Ovary (tissue), 3 donors: Measurements from ENCODE around the gene ARSG.

Experiments
- EP300 ChIP-seq: sonication (generic); formaldehyde crosslinking; IDR thresholded peaks from one replicate; pipeline ENCODE4 v1.6.1; 2017; ENCODE audit warnings: antibody characterized with exemption
- POLR2A ChIP-seq: fragments of 450-650 bp; IDR thresholded peaks from one replicate; pipeline ENCODE4 v1.6.1; 2017; ENCODE audit warnings: antibody characterized with exemption, mild to moderate bottlenecking, moderate library complexity
- TF ChIP-seq, protein P1 (sequence below), 3 donors: fragments of 450-650 bp in 2 of 3; fragments of 200-600 bp in 1 of 3; IDR thresholded peaks; one replicate each; pipeline versions ENCODE4 v1.5.1 to v1.8.0; 2016 to 2022; ENCODE audit warnings: antibody characterized with exemption in 3 of 3, mild to moderate bottlenecking in 1 of 3
- donor health status: DM: no; HTN: no; CAD: no.

DNA sequence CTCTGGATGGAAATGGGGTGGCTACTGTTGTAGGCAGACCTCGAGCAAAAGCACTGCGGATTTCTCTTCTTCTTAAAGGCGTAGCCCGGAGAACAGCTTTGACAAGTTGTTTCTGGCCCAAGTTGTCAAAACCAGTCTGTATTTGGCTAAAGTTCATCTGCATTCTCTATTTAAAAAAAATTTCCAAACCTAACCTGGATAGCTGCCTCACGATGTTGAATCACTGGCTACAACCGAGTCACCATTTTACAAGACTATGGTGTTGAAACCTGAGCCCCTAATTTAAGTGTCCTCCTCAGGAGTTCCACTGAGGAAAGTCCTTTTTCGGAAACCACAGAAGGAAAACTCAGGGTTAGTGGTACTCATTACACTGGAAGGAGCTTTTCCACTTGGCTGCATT lies 1.8 kb upstream of the ARSG start:
- TF ChIP-seq, protein P1, sequence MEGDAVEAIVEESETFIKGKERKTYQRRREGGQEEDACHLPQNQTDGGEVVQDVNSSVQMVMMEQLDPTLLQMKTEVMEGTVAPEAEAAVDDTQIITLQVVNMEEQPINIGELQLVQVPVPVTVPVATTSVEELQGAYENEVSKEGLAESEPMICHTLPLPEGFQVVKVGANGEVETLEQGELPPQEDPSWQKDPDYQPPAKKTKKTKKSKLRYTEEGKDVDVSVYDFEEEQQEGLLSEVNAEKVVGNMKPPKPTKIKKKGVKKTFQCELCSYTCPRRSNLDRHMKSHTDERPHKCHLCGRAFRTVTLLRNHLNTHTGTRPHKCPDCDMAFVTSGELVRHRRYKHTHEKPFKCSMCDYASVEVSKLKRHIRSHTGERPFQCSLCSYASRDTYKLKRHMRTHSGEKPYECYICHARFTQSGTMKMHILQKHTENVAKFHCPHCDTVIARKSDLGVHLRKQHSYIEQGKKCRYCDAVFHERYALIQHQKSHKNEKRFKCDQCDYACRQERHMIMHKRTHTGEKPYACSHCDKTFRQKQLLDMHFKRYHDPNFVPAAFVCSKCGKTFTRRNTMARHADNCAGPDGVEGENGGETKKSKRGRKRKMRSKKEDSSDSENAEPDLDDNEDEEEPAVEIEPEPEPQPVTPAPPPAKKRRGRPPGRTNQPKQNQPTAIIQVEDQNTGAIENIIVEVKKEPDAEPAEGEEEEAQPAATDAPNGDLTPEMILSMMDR (IDR thresholded peaks at IDR 0.05): no peak
- no peak for TF ChIP-seq EP300
- TF ChIP-seq POLR2A: no peak
